Heart left ventricle (tissue), 13 donors: Measurements from ENCODE around the gene IWS1.

ENCODE experiments used
- CTCF ChIP-seq, 12 donors: fragments of 200-600 bp; sonication (generic) in 4 of 12; IDR thresholded peaks; one replicate each; pipeline versions ENCODE4 v1.5.0 to v1.8.0; 2018 to 2022; ENCODE audit warnings: antibody characterized with exemption in 12 of 12, mild to moderate bottlenecking in 5 of 12
- POLR2A ChIP-seq, 2 donors: fragments of 450-650 bp; IDR thresholded peaks; one replicate each; pipeline ENCODE4 v1.6.1; 2017; ENCODE audit warnings: antibody characterized with exemption in 2 of 2, mild to moderate bottlenecking in 2 of 2, moderate library complexity in 2 of 2
- donor health status: ischemic (EF 13 %, LVEDD 7.1; RV severe dilation, severe dysfunction).
- donor health status: DM: no; HTN: yes; CAD: no.
- donor health status: DM: no; HTN: no; CAD: no.
- donor health status: ischemic (EF 25% LVEDD 6.9; RV normal size, moderate dysfunction).
- donor health status: ischemic (EF 25% LVEDD 5.7; RV mildly dilated, moderate dysfunction).
- donor health status: ischemic (EF 35%, LVEDD 5.7; RV mildly dilated, moderate dysfunction).
- donor health status: nonischemic (EF 11% LVEDD 7.7; RV severe dilation, severe dysfunction).
- donor health status: DM: yes; HTN: yes; CAD: no.
- donor health status: PGD.
- donor health status: ischemic (EF 29% LVEDD 5.4; RV normal size, mild dysfunction).
- donor health status: nonischemic (EF 23%, LVEDD 6.1; RV moderate dilation, normal function).

- TF ChIP-seq CTCF (IDR thresholded peaks at IDR 0.05) (no peak), POLR2A (IDR thresholded peaks at IDR 0.05) (no peak)
Measured at GRCh38 chr2:127535918-127536317, 9.6 kb upstream of the IWS1 start.
